Hypothalamus (tissue), 51 donors: ENCODE measurements around the gene FNBP1.

ENCODE experiments used
- DNase-seq, 51 donors: peaks; one replicate each; lab custom pipeline; 2025; lab: John Stamatoyannopoulos, UW

FNBP1 gene

DNA sequence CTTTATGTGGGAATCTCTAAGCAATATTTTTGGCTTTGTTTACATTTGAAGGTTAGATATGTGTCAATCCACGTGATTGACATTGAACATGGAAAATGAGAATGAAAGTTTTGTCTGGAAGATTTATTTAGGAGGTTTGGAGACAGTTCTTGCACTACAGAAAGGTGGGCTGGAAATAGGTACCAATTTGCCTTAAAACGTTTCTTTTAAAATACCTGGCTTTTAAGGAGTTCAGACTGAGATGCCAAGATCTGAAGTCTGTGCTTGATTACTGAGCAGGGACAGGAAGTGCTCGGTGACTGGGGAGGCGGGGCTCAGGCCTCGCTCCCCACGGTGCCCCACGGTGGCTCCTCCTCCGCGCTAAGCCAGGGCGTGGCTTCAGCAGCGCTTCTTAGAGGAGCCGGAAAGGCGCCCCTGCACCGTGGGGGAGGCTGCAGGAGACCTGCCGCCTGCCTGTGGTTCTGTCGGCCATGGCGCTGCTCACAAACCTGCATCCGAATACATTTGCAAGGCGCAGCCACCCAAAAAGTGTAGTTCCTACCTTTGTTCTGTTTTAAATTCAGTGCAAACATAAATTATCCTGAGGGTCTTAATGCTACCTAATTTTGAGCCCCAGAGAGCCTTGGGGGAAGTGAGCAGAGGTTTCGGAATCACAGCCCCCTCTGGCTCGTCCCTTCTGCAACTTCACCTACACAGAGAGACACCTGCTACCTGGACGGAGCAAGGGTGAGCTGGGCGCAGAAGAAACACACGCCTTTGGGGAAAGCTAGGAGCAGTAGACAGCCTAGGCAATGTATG lies 158.6 kb downstream of the FNBP1 start:
- peak in 44 of 51 donors; percentile 21 to 81 (median 61) for DNase-seq

GRCh38 chr9:129881547-129882324 lies 161.3 kb downstream of the FNBP1 start:
- DNase-seq = no peak

GRCh38 chr9:129880654-129881546 lies 162.1 kb downstream of the FNBP1 start:
- peak in 2 of 51 donors; percentile 21 to 32 for DNase-seq

- DNase-seq = no peak
Observed at GRCh38 chr9:129879991-129880653, 162.9 kb downstream of the FNBP1 start.

- DNase-seq = no peak
Observed at GRCh38 chr9:129879103-129879699, 163.8 kb downstream of the FNBP1 start.

DNA sequence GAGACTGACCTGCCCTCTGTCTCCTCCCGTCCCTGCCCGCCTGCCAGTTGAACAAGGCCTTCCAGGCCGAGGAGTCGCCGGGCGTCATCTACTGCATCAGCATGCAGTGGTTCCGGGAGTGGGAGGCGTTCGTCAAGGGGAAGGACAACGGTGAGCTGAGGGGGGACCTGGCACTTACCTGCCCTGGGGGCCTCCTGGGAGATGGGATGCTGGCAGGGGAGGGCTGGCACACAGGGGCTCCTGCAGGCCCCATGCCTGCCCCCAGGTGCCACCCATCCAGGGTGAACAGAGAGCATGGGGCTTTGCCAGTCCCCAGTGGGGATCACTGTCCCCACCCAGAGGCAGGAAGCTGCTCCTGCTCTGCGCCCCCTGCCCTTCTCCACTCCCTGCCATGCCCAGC lies 164.7 kb downstream of the FNBP1 start:
- DNase-seq = no peak

- DNase-seq = no peak
Observed at GRCh38 chr9:129876815-129877214, 166.2 kb downstream of the FNBP1 start.

DNA sequence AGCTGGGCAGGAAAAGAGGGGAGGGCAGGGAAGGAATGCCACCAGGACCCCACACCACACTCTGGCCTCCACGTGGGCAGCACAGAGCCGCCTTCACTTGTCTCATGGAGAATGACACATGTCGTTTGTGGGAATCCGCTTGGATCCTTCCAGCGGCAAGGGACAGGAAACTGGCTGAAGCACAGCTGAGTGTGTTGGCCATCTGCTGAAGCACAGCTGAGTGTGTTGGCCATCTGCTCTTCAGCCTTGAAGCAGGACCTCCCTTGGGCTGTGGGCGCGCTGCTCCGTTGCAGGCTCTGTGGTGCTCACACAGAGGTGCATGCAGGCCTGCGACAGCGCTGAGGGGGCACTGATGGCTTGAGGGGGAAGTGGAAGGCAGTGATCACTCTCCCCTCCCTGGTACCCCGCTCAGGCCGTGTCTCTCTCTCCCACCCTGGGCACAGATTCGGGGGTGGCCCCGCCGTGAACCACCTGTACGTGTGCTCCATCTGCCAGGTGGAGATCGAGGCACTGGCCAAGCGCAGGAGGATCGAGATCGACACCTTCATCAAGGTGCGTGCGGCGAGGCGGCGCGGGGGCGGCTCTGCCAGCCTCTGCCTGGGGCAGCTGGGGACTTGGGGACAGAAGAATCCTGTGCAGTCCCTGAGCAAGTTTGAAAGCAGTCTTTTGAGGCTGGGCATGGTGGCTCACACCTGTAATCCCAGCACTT lies 167.1 kb downstream of the FNBP1 start:
- no peak for DNase-seq

GRCh38 chr9:129875181-129875611 lies 167.8 kb downstream of the FNBP1 start:
- no peak for DNase-seq

DNA sequence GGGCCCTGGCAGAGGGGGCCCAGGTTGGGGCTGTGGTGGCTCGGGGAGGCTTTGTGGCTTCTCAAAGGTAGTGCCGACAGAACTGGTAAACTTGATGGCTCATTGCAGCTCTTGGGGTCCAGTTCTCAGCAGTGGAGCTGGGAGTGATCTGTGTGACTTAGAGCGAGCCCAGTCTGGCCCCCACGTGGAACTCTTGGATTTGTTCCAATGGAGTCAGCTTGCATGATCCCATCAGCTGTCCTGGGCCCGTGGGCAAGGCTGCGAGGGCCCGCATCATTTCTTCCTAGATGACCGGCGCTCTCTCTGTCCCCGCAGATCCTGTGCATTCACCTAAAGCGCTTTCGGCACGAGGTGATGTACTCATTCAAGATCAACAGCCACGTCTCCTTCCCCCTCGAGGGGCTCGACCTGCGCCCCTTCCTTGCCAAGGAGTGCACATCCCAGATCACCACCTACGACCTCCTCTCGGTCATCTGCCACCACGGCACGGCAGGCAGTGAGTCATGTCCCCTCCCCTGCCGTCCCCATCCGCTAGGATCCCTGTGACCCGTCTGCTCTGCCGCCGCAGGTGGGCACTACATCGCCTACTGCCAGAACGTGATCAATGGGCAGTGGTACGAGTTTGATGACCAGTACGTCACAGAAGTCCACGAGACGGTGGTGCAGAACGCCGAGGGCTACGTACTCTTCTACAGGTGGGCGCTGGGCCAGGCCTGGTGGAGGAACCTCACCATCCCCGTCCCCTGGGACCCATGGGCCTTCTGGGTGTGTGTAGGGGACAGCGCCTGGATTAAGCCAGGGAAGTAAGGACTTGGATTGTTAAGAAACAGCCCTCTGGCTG lies 168.5 kb downstream of the FNBP1 start:
- no peak for DNase-seq

- DNase-seq = no peak
Observed at GRCh38 chr9:129873563-129874190, 169.3 kb downstream of the FNBP1 start.

- no peak for DNase-seq
Observed at GRCh38 chr9:129871046-129871445, 171.9 kb downstream of the FNBP1 start.

- no peak for DNase-seq
Observed at GRCh38 chr9:129869585-129870501, 173.1 kb downstream of the FNBP1 start.

DNA sequence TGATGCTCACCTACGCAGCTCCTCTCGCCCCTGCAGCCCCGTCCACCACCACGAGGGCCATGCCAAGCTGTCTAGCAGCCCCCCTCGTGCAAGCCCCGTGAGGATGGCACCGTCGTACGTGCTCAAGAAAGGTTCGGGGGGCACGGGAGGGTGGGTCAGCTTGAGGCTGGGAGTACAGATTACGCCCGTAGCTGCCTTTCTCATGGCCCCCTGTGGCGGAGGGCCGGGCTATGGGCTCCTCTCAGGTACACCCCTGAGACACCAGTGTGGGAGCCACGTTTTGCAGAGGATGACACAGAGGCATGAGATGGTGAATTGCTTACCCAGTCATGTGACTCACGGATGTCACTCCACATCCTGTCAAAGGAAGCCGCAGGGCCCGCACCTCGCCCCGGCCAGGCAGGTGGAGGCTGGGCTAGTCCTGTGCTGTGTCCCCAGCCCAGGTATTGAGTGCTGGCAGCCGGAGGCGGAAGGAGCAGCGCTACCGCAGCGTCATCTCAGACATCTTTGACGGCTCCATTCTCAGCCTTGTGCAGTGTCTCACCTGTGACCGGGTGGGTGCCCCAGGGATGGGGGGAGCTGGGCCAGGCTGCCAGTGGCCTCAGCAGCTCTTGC lies 174.0 kb downstream of the FNBP1 start:
- no peak for DNase-seq

GRCh38 chr9:129868023-129868871 lies 174.7 kb downstream of the FNBP1 start:
- DNase-seq = no peak
